HuH-7.5 (cell line): ENCODE measurements around the gene TRMT6.

Experiments used
- DNase-seq: peaks from one replicate; pipeline ENCODE4 v3.0.0; 2011; ENCODE audit warnings: low spot score

Gene TRMT6

DNA sequence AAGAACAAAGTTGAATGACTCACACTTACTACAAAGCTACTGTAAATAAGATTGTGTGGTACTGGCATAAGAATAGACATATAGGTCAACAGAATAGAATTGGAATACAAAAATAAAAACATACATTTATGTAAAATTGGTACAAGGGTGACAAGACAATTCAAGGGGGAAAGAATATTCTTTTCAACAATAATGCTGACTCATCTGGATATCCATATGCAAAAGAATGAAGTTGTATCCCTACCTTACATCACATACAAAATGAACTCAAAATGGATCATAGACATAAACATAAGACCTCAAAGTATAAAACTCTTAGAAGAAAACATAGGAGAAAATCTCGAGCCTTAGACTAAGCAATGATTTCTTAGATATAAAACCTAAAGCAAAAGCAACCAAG, 50.9 kb downstream of the TRMT6 start:
- DNase-seq = no peak

DNA sequence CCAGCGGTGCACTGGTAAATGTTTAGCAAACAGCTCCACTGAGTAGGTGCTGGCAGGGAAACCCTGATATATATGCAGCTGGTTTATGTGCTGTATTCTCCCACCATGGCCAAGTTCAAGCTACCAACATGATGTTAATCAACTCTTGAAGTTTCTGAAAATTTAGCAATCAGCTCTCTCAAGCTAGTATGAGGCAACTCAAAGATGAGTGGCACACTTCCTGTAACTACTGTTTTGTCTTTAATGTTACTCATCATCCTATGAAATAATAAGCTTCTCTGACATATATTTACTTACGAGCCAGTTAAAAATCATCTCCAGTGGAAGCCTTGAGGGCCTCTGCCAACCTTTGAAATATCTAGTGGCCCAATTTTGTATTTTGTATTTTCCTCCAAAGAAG, 54.7 kb downstream of the TRMT6 start:
- DNase-seq = no peak

DNA sequence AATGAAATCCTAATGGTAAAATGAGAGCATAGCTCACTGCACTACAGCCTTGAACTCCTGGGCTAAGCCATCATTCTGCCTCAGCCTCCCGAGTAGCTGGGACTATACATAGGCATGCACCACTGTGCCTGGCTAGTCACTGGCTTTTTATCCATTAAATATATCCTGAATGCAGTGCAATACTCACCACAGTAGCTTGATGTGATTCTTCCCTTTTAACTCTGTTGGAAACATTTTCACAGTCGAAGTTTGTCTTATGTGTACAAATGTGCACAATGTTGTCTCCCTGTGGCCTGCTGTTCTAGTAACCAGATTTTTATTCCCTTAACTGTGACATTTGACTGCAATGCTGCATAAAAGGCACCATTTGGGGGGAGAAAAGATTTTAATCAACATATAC, 56.7 kb downstream of the TRMT6 start:
- DNase-seq = no peak

DNA sequence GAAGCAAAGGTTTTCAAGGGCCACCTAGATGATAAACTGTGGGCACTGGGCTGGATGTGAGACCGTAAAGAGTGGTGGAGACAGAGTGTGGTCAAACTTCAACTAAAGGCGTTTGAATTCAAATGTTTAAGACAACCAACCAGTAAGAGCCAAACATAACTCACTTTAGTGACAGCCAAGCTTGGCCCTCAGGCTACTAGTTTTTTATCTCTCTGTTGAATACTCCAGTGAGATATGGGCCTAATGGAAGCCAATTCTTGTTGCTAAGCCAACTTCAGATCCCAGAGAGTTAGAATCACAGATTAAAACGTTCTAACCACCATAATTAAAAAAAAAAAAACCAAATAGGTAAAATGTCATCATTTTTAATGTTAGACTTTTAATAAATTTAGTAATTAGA, 57.3 kb downstream of the TRMT6 start:
- no peak for DNase-seq

DNA sequence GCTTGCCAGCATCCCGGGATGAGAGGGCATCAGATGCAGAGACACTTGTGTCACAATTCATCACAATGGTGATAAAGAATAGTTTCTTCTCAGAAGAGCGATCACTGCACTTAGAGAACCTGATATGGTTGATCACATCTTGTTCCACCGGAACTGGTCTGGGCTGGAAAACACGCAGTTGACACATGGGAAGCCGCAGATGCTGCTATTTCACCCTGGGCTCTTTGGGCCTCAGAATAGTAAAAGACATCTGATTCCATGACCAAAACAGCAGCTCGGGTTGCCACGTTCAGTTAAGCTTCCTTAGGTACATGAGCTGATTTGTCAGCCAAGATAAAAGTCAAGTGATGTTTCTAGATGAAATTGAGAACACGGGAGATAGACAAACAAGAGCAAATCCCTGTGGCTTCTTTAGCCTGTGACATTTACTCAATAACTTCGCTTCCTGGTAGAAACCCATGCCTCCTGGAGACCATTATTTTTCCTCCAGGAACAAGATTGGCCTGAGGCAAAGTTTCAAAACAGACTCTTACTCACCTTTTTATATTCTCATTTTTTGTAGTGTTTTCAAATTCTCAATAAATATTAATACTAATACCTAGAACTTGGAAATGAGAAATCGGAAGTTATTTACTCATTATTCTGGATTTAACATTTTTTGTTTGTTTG, 59.4 kb downstream of the TRMT6 start:
- DNase-seq = no peak

DNA sequence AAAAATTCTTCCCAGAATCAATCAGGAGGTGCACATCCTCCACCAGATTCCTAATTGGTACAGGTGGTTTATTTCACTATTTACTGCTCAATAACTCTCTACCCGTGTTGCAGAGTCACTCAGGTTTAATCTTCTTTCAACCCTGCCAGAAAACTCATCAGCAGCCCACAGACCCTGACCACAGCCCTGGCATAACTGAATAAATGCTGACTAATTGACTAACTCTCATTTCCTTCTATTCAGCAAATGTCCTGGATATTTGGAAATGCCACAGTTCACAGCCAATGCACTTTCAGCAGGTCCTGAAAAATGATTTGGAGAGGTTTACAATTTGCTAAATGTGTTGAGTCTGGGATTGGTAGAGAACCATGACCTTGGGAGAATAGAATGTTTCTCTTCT, 62.3 kb downstream of the TRMT6 start:
- DNase-seq = no peak

DNA sequence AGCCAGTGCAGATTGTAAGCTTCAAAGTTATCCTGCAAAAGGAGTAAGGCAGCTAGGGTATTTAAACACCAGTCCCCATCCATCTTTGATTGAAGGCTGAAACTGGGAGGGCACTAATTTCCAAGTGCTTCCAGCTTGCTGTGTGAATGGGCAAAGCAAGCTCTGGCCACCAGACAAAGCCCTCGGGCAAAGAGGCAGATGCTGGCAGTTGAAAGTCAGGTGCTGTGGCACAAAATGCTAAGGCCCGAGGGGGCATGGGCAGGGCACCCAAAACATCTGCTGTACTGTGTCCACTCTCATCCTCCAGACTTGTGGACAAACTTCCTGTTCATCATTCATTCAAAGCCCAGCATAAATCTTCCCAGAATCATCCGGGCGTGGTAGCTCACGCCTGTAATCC, 62.9 kb downstream of the TRMT6 start:
- DNase-seq = no peak
